ENCODE measurements around the gene SLC17A7. TPM values are rescaled to one million over a fixed set of nuclear protein-coding genes. Genes with fewer than 3 reads are reported as not detected.

Gene SLC17A7
- total RNA-seq, 8 experiments from 2014 or later, result 0.16 to 1.9 (median 0.71) TPM; not detected in 1

DNA sequence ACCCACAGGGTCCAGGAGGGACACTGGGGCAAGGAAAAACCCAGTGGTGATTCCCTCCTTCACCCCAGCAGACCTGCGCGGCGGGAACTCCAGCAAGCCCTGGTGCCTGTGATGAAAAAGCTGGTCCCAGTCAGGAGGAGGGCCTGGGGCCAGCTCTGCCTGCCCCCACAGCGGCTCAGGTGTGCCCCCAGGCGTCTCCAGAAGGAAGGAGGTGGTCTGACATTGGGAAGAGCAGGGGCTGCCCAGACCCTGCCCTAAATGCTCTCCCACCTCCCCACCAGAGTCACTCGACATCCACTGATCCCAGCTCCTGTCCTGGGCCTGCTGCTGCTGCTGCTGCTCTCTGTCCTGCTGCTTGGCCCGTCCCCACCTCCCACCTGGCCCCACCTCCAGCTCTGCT is 24.2 kb downstream of the SLC17A7 start:
- Histone ChIP-seq H3K4me3 (no peak overlapping the region), H3K27ac (no peak overlapping the region), H3K4me1 (replicated peaks in 1 of 2) (peaks cover 15 to 33% of the 10 kb centered on the region in 2 donors)
- in situ Hi-C loops (cut with MboI; ENCODE audit: low pct_unique_long_range_greater_than_20kb in 2 of 9, low sequenced_read_pairs in 9 of 9, unreplicated experiment in 9 of 9), result no loop called here
- ATAC-seq (replicated peaks in 6 of 8), result no peak
- WGBS, 10 experiments, result 60 to 73% methylated on average over 1 to 3 of the region's 7 CpGs; no CpG with 5 or more reads in 8 of the 10 experiments

DNA sequence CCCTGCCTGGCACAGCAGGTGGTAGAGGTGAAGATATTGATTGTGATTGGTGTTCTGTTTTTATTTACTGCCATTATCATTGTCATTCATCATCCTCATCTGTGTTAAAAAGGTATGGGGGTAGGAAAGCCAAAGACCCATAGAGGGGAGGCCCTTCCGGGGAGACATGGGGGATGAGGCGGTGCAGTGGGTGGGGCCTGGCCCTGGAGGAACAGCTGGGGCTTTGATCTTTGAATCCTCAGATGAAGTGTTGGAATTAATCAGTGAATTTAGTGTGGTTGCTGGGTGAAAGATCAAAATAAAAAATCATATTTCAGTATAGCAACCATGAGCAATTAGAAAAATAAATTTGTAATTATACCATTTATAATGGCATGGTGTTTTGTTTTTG is 25.5 kb downstream of the SLC17A7 start:
- ATAC-seq (replicated peaks in 6 of 8), result no peak
- Histone ChIP-seq H3K4me1 (replicated peaks in 1 of 2) (peaks cover 11 to 25% of the 10 kb centered on the region in 2 donors), H3K27ac (no peak overlapping the region), H3K4me3 (no peak overlapping the region)
- in situ Hi-C loops (cut with MboI; ENCODE audit: low pct_unique_long_range_greater_than_20kb in 2 of 9, low sequenced_read_pairs in 9 of 9, unreplicated experiment in 9 of 9), result no loop called here
- no CpG with 5 or more reads among the region's 2 CpGs for WGBS, 10 experiments

DNA sequence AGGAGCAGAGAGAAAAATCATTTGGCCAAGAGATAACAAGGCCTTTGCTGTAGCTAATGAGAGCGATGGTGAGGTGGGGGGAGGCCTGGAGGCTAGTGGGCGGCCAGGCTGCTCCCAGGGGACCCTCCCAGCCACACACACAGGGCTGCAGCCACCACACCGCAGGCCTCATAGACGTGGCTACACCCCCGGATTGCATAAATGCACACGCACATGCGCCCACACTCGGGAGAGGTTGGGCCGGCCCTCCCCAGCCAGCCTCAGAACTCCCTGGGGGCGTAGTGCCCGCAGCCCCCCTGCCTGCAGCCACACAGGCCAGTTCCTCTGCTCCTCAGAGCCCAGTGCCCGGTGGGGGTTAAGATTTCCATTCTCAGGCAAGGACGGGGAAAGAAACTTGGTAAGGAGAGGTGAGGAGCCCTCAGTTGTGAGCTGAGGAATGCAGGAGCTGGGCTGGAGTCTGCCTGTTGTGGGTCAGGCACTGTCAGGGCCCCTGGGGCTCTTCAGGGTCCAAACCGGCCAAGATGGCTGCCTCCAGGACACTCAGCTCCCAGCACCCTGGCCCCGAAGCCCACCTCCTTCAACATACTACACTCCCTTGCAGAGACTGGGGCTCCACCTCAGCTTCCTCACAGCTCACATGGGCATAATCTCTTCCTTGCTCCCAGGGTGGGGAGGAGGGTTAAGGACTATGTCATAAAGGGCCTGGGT is 26.1 kb downstream of the SLC17A7 start:
- Histone ChIP-seq H3K27ac (no peak overlapping the region), H3K4me3 (no peak overlapping the region), H3K4me1 (replicated peaks in 1 of 2) (peaks cover 11 to 21% of the 10 kb centered on the region in 2 donors)
- ATAC-seq (replicated peaks in 6 of 8), result peak; percentile 54 to 96 (median 91)
- in situ Hi-C loops (cut with MboI; ENCODE audit: low pct_unique_long_range_greater_than_20kb in 2 of 9, low sequenced_read_pairs in 9 of 9, unreplicated experiment in 9 of 9), result no loop called here
- 40 to 83% (median 47%) methylated on average over 1 to 3 of the region's 15 CpGs; no CpG with 5 or more reads in 7 of the 10 experiments for WGBS, 10 experiments

DNA sequence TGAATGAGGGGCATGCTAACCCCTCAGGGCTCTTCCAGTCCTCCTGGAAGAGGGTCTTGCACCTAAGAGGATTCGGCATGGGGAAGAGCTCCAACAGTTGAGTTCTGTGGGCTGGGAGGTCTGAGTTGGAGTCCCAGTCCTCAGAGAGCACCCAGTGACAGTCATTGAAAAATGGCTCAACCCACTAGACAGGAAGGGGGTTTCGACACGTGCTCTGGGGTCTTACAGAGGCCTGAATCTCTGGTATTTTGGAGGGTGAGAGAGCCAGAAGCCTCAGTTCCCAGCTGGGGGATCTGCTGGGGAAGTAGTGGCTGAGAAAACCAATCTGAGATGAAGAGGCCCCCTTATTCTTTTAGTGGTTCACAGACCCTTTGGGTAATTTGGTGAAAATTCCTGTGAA is 27.1 kb downstream of the SLC17A7 start:
- Histone ChIP-seq H3K27ac (no peak overlapping the region), H3K4me3 (no peak overlapping the region), H3K4me1 (replicated peaks in 1 of 2) (peaks cover 11 to 21% of the 10 kb centered on the region in 2 donors)
- in situ Hi-C loops (cut with MboI; ENCODE audit: low pct_unique_long_range_greater_than_20kb in 2 of 9, low sequenced_read_pairs in 9 of 9, unreplicated experiment in 9 of 9), result no loop called here
- whole genome bisulfite sequencing, 10 experiments, result 71 to 100% (median 93%) methylated on average over 1 to 2 of the region's 3 CpGs; no CpG with 5 or more reads in 7 of the 10 experiments
- no peak for ATAC-seq (replicated peaks in 6 of 8)

DNA sequence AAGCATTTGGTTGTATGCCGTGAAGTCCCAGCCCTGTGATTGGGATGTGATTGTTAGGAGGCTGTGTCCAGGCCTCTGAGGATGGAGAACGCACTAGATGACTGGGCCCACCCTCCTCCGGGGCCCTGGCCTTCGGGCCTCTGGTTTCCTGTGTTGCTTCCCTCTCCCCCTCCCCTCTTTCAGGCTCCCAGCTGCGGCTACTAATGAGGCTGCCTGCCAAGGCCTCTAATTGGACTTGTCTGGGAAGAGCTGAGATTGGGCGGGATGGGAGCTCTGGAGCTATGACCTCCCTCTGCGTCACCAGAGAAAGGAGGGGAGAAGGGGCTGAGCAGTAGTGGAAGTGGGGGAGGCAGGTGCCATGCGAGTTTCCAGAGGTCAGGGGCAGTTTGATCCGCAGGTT is 28.0 kb downstream of the SLC17A7 start:
- H3K4me3 ChIP-seq, result no peak overlapping the region
- peak in 5 of 8 experiments; percentile 26 to 79 (median 45) for ATAC-seq (replicated peaks in 6 of 8)
- peak overlapping the region in 1 of 2 donors; percentile 51 for H3K27ac ChIP-seq
- 0 to 100% (median 54%) methylated on average over 1 to 4 of the region's 9 CpGs; no CpG with 5 or more reads in 4 of the 10 experiments for WGBS, 10 experiments
- in situ Hi-C loops (cut with MboI; ENCODE audit: low pct_unique_long_range_greater_than_20kb in 2 of 9, low sequenced_read_pairs in 9 of 9, unreplicated experiment in 9 of 9), result no loop called here
- H3K4me1 ChIP-seq (replicated peaks in 1 of 2), result peaks cover 11 to 21% of the 10 kb centered on the region in 2 donors

GRCh38 chr19:49411681-49412326 is 29.5 kb downstream of the SLC17A7 start:
- in situ Hi-C loops (cut with MboI; ENCODE audit: low pct_unique_long_range_greater_than_20kb in 2 of 9, low sequenced_read_pairs in 9 of 9, unreplicated experiment in 9 of 9), result no loop called here
- Histone ChIP-seq H3K4me1 (replicated peaks in 1 of 2) (peaks cover 11 to 21% of the 10 kb centered on the region in 2 donors), H3K27ac (no peak overlapping the region), H3K4me3 (no peak overlapping the region)
- WGBS, 10 experiments, result 100% methylated on average over 1 of the region's 3 CpGs; no CpG with 5 or more reads in 9 of the 10 experiments
- peak in 1 of 8 experiments; percentile 15 for ATAC-seq (replicated peaks in 6 of 8)

DNA sequence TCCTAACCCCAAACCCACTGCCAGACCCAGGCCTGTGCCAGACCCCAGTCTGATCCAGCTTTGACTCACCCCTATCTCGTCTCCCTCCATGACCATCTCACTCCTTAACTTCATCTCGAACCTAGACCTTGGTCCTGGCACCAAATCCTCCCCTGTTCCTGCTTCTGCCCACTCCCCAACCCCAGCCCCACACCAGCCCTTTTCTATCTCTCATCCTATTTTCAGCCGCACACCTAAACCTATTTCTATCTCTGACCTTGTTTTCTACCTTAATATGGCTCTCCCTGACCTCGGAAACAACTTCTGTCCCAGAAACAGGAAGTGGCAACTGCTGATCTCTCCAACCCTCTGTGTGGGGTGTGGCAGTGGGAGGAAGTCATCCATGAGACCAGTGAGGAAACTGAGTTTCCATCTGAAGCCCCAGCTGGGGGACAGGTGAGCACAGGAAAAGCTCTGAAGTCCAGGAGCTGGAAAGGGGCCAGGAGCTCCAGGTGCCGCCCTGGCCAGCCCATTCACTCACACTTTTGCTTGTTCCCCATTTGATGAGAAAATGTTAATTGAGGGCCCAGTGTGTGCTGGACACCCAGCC is 31.8 kb downstream of the SLC17A7 start:
- no peak overlapping the region for H3K4me3 ChIP-seq
- peaks cover 3 to 9% of the 10 kb centered on the region in 2 donors for H3K4me1 ChIP-seq (replicated peaks in 1 of 2)
- 0 to 92% (median 83%) methylated on average over 1 to 5 of the region's 5 CpGs; no CpG with 5 or more reads in 4 of the 10 experiments for WGBS, 10 experiments
- no peak overlapping the region for H3K27ac ChIP-seq
- in situ Hi-C loops (cut with MboI; ENCODE audit: low pct_unique_long_range_greater_than_20kb in 2 of 9, low sequenced_read_pairs in 9 of 9, unreplicated experiment in 9 of 9), result no loop called here
- ATAC-seq (replicated peaks in 6 of 8), result no peak

DNA sequence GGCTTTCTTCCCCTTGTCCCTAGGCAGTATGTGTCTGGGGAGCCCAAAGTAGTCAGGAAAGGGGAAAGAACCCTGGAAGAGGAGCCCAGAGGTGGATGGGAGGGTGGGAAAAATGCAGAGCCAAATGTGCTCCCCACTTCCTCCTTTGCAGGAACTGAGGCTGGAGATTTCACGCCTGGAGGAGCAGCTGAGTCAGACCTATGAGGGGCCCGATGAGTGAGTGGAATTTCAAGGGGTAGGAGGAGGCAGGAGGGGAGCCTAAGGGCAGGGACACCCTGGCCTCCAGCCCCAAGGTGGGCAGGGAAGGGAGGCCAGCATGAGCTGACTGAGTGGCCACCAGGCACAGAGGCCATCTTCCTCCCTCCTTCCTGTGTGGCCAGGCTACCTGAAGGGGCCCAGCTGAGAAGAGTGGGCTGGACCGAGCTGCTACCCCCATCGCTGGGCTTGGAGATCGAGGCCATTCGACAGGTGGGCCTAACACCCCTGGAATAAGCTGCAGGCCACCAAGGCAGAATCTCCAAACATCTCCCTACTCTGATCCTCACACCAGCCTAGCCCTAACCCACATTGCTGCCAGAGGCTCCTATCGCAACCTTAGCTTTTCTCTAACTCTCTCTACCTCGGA is 32.4 kb downstream of the SLC17A7 start:
- H3K27ac ChIP-seq, result no peak overlapping the region
- 50 to 90% (median 73%) methylated on average over 2 to 4 of the region's 8 CpGs; no CpG with 5 or more reads in 5 of the 10 experiments for WGBS, 10 experiments
- in situ Hi-C loops (cut with MboI; ENCODE audit: low pct_unique_long_range_greater_than_20kb in 2 of 9, low sequenced_read_pairs in 9 of 9, unreplicated experiment in 9 of 9), result no loop called here
- no peak overlapping the region for H3K4me3 ChIP-seq
- ATAC-seq (replicated peaks in 6 of 8), result no peak
- H3K4me1 ChIP-seq (replicated peaks in 1 of 2), result peaks cover 3 to 9% of the 10 kb centered on the region in 2 donors

DNA sequence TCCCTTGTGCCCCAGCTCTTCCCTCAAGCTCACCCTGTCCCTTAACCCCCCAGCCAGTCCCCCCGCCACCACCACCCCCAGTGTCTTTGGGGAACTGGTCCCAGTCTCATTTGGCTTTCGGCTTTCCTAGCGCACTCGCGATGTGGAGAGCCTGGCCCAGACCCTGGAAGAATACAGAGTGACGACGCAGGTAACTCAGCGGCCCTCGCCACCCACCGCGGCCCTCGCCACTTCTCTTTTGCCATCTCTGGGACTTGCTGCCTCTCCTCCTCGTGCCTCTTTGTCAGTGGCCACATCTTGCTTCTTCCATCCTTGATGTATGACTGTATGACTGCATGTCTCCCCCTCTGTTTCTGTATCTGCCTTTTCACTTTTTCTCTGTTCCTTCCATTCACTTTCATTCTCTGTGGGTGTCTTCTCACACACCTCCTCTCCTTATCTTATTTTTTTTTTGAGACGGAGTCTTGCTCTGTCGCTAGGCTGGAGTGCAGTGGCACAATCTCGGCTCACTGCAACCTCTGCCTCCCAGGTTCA is 33.8 kb downstream of the SLC17A7 start:
- H3K27ac ChIP-seq, result no peak overlapping the region
- WGBS, 10 experiments, result 40 to 88% (median 78%) methylated on average over 1 to 7 of the region's 16 CpGs; no CpG with 5 or more reads in 1 of the 10 experiments
- H3K4me3 ChIP-seq, result no peak overlapping the region
- no peak for ATAC-seq (replicated peaks in 6 of 8)
- in situ Hi-C loops (cut with MboI; ENCODE audit: low pct_unique_long_range_greater_than_20kb in 2 of 9, low sequenced_read_pairs in 9 of 9, unreplicated experiment in 9 of 9), result no loop called here
- H3K4me1 ChIP-seq (replicated peaks in 1 of 2), result peaks cover 0 to 8% of the 10 kb centered on the region in 2 donors

GRCh38 chr19:49407079-49407478 is 34.2 kb downstream of the SLC17A7 start:
- 100% methylated on average over 1 of the region's 7 CpGs; no CpG with 5 or more reads in 9 of the 10 experiments for WGBS, 10 experiments
- H3K4me1 ChIP-seq (replicated peaks in 1 of 2), result peaks cover 0 to 8% of the 10 kb centered on the region in 2 donors

DNA sequence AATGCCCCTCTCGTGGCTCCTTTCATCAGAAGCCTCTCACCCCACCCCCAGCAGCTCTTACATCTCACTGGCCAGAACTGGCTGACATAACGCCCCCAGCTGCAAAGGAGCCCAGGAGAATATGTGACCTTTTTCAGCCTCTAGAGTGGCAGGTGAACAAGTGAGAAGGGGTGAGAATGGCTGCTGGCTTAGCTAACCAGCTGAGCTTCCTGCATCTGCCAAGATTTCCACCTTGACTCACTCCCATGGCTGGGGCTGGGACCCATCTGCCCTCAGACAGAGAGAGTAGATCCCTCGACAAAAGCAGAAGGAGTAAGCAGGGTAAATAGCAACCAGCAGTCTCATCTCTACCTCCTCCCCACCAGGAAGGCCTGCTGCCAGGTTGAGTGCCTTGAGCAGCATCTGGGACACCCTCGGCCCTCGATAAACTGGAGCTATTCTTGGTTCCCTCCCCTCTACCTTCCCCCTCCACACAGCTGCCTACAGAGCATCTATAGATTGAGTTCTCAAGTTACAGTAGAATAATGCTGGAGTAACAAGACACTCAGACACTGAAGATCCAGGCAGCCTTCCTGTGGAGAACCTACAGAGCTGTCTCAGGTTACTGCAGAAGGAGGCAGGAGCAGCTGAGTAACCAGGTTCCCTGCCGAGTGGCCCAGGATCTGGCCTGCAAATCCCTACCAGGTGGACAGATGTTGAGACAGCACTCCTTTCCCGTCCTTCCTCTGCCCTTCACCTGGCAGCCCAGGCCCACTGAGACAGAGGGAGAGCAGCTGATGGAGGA is 37.7 kb downstream of the SLC17A7 start:
- Histone ChIP-seq H3K4me1 (replicated peaks in 1 of 2) (peaks cover 0 to 8% of the 10 kb centered on the region in 2 donors), H3K4me3 (no peak overlapping the region), H3K27ac (no peak overlapping the region)
- ATAC-seq (replicated peaks in 6 of 8), result peak in 7 of 8 experiments; percentile 7 to 83 (median 24)
- in situ Hi-C loops (cut with MboI; ENCODE audit: low pct_unique_long_range_greater_than_20kb in 2 of 9, low sequenced_read_pairs in 9 of 9, unreplicated experiment in 9 of 9), result no loop called here
- WGBS, 10 experiments, result 10 to 57% (median 31%) methylated on average over 1 to 4 of the region's 7 CpGs; no CpG with 5 or more reads in 3 of the 10 experiments

More at GRCh38 chr19:49407079-49407478, 34.2 kb downstream of the SLC17A7 start:
- no peak for ATAC-seq (replicated peaks in 6 of 8)
- in situ Hi-C loops (cut with MboI; ENCODE audit: low pct_unique_long_range_greater_than_20kb in 2 of 9, low sequenced_read_pairs in 9 of 9, unreplicated experiment in 9 of 9), result no loop called here
- no peak overlapping the region for H3K27ac ChIP-seq
- H3K4me3 ChIP-seq, result no peak overlapping the region

GRCh38 chr19:49400029-49400428 is 41.3 kb downstream of the SLC17A7 start:
- ATAC-seq (replicated peaks in 6 of 8), result peak in 3 of 8 experiments; percentile 17 to 53 (median 29)
- in situ Hi-C loops (cut with MboI; ENCODE audit: low pct_unique_long_range_greater_than_20kb in 2 of 9, low sequenced_read_pairs in 9 of 9, unreplicated experiment in 9 of 9), result no loop called here
- H3K4me3 ChIP-seq, result no peak overlapping the region

More at GRCh38 chr19:49400029-49400428, 41.3 kb downstream of the SLC17A7 start:
- 33 to 100% (median 90%) methylated on average over 1 to 6 of the region's 6 CpGs for WGBS, 10 experiments
- peaks cover 0 to 8% of the 10 kb centered on the region in 2 donors for H3K4me1 ChIP-seq (replicated peaks in 1 of 2)
- no peak overlapping the region for H3K27ac ChIP-seq

All from motor neuron (in vitro differentiated cells).